Measurements from ENCODE around the gene RAB11FIP2. TPM values are rescaled to one million over a fixed set of nuclear protein-coding genes. Genes with fewer than 3 reads are reported as not detected.

The RAB11FIP2 gene
- total RNA-seq, 4 donors from 2014 or later = 3.0 to 18.4 (median 9.0) TPM

DNA sequence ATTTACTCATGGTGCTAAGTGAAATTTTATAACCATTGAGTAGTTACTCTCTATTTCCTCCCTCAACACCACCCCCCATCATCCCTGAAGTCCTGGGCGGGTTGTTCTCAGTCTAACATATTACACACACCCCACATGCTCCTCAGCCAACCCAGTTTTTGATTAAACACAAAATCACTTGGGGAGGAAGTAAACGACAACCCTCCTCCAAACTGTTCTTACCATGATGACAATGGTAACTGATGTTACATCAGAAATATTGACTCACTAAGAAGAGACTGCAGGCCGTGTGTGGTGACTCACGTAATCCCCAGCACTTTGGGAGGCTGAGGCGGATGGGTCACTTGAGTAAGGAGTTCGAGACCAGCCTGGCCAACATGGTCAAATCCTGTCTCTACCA, 44.2 kb downstream of the RAB11FIP2 start:
- no peak for DNase-seq
- no peak overlapping the region for H3K27ac ChIP-seq
- H3K4me3 ChIP-seq = no peak overlapping the region
- no peaks in the 10 kb centered on the region for H3K4me1 ChIP-seq
- in situ Hi-C loops (cut with MboI; ENCODE audit: low pct_ligation_motif_present in 1 of 4, low pct_unique_long_range_greater_than_20kb in 1 of 4, low sequenced_read_pairs in 3 of 4) (no loop called here), intact Hi-C loops (cut with DNase I; ENCODE audit: low total_unique reads) (no loop called here)
- no peak for TF ChIP-seq POLR2AphosphoS5 (IDR thresholded peaks at IDR 0.05)
- no peaks in the 10 kb centered on the region for H3K36me3 ChIP-seq
- WGBS, 2 donors (ENCODE audit: low coverage in 1 of 2) = 94 to 100% methylated on average over 3 to 6 of the region's 6 CpGs
- H3K27me3 ChIP-seq = no peaks in the 10 kb centered on the region
- H3K9me3 ChIP-seq = no peaks in the 10 kb centered on the region

DNA sequence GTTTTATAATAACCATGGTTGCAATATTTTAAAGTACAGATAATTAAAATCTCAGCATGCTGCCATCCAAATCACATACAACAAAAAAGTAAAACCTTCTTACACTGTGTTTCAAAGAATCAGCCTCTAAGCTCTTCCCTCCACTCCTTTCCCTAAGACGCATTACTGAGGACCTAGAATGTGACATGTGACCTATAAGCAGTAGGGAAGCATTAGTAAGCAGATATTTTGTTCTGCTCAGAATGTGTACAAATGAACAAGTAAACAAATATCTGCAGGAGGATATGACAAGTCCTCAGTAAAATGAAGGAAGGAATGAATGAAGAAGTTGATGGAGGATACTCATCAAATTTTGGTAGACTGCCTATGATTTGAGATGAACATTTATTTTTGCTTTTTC, 49.1 kb downstream of the RAB11FIP2 start:
- Histone ChIP-seq H3K4me1 (no peaks in the 10 kb centered on the region), H3K27ac (no peak overlapping the region), H3K36me3 (no peaks in the 10 kb centered on the region), H3K4me3 (no peak overlapping the region), H3K27me3 (no peaks in the 10 kb centered on the region), H3K9me3 (no peaks in the 10 kb centered on the region)
- no peak for TF ChIP-seq POLR2AphosphoS5 (IDR thresholded peaks at IDR 0.05)
- TF ChIP-seq, protein P1, sequence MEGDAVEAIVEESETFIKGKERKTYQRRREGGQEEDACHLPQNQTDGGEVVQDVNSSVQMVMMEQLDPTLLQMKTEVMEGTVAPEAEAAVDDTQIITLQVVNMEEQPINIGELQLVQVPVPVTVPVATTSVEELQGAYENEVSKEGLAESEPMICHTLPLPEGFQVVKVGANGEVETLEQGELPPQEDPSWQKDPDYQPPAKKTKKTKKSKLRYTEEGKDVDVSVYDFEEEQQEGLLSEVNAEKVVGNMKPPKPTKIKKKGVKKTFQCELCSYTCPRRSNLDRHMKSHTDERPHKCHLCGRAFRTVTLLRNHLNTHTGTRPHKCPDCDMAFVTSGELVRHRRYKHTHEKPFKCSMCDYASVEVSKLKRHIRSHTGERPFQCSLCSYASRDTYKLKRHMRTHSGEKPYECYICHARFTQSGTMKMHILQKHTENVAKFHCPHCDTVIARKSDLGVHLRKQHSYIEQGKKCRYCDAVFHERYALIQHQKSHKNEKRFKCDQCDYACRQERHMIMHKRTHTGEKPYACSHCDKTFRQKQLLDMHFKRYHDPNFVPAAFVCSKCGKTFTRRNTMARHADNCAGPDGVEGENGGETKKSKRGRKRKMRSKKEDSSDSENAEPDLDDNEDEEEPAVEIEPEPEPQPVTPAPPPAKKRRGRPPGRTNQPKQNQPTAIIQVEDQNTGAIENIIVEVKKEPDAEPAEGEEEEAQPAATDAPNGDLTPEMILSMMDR (IDR thresholded peaks at IDR 0.05) = no peak
- TF ChIP-seq EP300 (IDR thresholded peaks at IDR 0.05; ENCODE audit: low read depth) = no peak
- no peak for TF ChIP-seq POLR2A (IDR thresholded peaks at IDR 0.05)
- intact Hi-C loops (cut with DNase I; ENCODE audit: low total_unique reads) (no loop called here), in situ Hi-C loops (cut with MboI; ENCODE audit: low pct_ligation_motif_present in 1 of 4, low pct_unique_long_range_greater_than_20kb in 1 of 4, low sequenced_read_pairs in 3 of 4) (no loop called here)
- DNase-seq = no peak
- WGBS, 2 donors (ENCODE audit: low coverage in 1 of 2) = 87% methylated on average over 1 of the region's 1 CpG; no CpG with 5 or more reads in 1 of the 2 donors

- no peak overlapping the region for H3K4me3 ChIP-seq
- in situ Hi-C loops (cut with MboI; ENCODE audit: low pct_ligation_motif_present in 1 of 4, low pct_unique_long_range_greater_than_20kb in 1 of 4, low sequenced_read_pairs in 3 of 4) = no loop called here
Measured at GRCh38 chr10:117996709-117997108, 50.0 kb downstream of the RAB11FIP2 start.

DNA sequence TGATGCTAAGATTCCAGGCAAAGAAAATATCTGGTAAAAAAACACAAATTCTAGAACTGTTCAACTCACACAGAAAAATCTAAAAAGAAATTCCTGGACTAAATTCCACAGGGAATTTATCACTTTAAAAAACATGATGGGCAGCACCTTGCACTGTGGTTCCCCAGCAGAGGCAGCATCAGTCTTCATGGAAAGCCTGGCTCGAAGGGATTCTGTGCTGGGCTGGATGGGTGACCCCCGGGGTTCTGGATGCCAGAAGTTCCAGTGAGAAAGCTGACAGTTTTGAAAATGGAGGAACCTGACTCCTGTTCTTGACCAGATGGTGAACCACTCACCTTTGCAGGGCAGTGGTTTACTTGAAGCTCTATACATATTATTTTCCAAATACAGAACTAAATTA, 52.0 kb downstream of the RAB11FIP2 start:
- Histone ChIP-seq H3K36me3 (no peaks in the 10 kb centered on the region), H3K27ac (no peak overlapping the region), H3K4me1 (no peaks in the 10 kb centered on the region), H3K9me3 (no peaks in the 10 kb centered on the region), H3K4me3 (no peak overlapping the region), H3K27me3 (no peaks in the 10 kb centered on the region)
- TF ChIP-seq, protein P1 (IDR thresholded peaks at IDR 0.05) = no peak
- TF ChIP-seq POLR2A (IDR thresholded peaks at IDR 0.05) (no peak), EP300 (IDR thresholded peaks at IDR 0.05; ENCODE audit: low read depth) (no peak), POLR2AphosphoS5 (IDR thresholded peaks at IDR 0.05) (no peak)
- intact Hi-C loops (cut with DNase I; ENCODE audit: low total_unique reads) = no loop called here
- WGBS, 2 donors (ENCODE audit: low coverage in 1 of 2) = 96% methylated on average over 2 of the region's 2 CpGs; no CpG with 5 or more reads in 1 of the 2 donors
- in situ Hi-C loops (cut with MboI; ENCODE audit: low pct_ligation_motif_present in 1 of 4, low pct_unique_long_range_greater_than_20kb in 1 of 4, low sequenced_read_pairs in 3 of 4) = no loop called here
- no peak for DNase-seq

More at GRCh38 chr10:117996709-117997108, 50.0 kb downstream of the RAB11FIP2 start:
- Histone ChIP-seq H3K9me3 (no peaks in the 10 kb centered on the region), H3K27me3 (no peaks in the 10 kb centered on the region), H3K36me3 (no peaks in the 10 kb centered on the region), H3K4me1 (no peaks in the 10 kb centered on the region), H3K27ac (no peak overlapping the region)
- intact Hi-C loops (cut with DNase I; ENCODE audit: low total_unique reads) = no loop called here
- 100% methylated on average over 1 of the region's 1 CpG for WGBS, 2 donors (ENCODE audit: low coverage in 1 of 2)
- no peak for DNase-seq
- no peak for TF ChIP-seq POLR2AphosphoS5 (IDR thresholded peaks at IDR 0.05)
- no peak for TF ChIP-seq POLR2A (IDR thresholded peaks at IDR 0.05)
- TF ChIP-seq, protein P1 (IDR thresholded peaks at IDR 0.05) = no peak
- TF ChIP-seq EP300 (IDR thresholded peaks at IDR 0.05; ENCODE audit: low read depth) = no peak

- Histone ChIP-seq H3K9me3 (no peaks in the 10 kb centered on the region), H3K4me3 (no peak overlapping the region), H3K36me3 (no peaks in the 10 kb centered on the region), H3K27ac (no peak overlapping the region), H3K27me3 (no peaks in the 10 kb centered on the region), H3K4me1 (no peaks in the 10 kb centered on the region)
- no peak for TF ChIP-seq POLR2AphosphoS5 (IDR thresholded peaks at IDR 0.05)
- intact Hi-C loops (cut with DNase I; ENCODE audit: low total_unique reads) (no loop called here), in situ Hi-C loops (cut with MboI; ENCODE audit: low pct_ligation_motif_present in 1 of 4, low pct_unique_long_range_greater_than_20kb in 1 of 4, low sequenced_read_pairs in 3 of 4) (no loop called here)
- 89 to 92% methylated on average over 4 of the region's 4 CpGs for WGBS, 2 donors (ENCODE audit: low coverage in 1 of 2)
- no peak for DNase-seq
Measured at GRCh38 chr10:117993166-117993565, 53.6 kb downstream of the RAB11FIP2 start.

Measured in transverse colon (tissue), 4 donors.